H9 (cell line): Measurements from ENCODE around the gene MGMT. TPM values are rescaled to one million over a fixed set of nuclear protein-coding genes. Genes with fewer than 3 reads are reported as not detected.

Experiments
- DNase-seq: peaks from one replicate; pipeline ENCODE4 v3.0.0-alpha.2; 2017
- H2AFZ ChIP-seq: one replicate; pipeline ENCODE4 v1.6.1; 2013; ENCODE audit warnings: mild to moderate bottlenecking, low read length, control low read depth, moderate library complexity
- H2AK5ac ChIP-seq: 2 replicates; pipeline ENCODE4 v1.6.1; 2013; ENCODE audit warnings: low read length, control low read depth, mixed read lengths; ENCODE audit not compliant: insufficient read length
- H2BK120ac ChIP-seq: one replicate; pipeline ENCODE4 v1.6.1; 2013; ENCODE audit warnings: low read depth, mild to moderate bottlenecking, low read length, control low read depth, inconsistent platforms; ENCODE audit not compliant: poor library complexity, severe bottlenecking
- H2BK12ac ChIP-seq: 2 replicates; pipeline ENCODE4 v1.6.1; 2013; ENCODE audit warnings: low read length, control low read depth, mixed read lengths, low read depth; ENCODE audit not compliant: insufficient read length
- H2BK15ac ChIP-seq: 2 replicates; pipeline ENCODE4 v1.6.1; 2013; ENCODE audit warnings: low read depth, low read length, control low read depth
- H2BK20ac ChIP-seq: one replicate; pipeline ENCODE4 v1.6.1; 2013; ENCODE audit warnings: low read depth, mild to moderate bottlenecking, low read length, control low read depth, inconsistent platforms; ENCODE audit not compliant: poor library complexity, severe bottlenecking
- H2BK5ac ChIP-seq: 2 replicates; pipeline ENCODE4 v1.6.1; 2013; ENCODE audit warnings: low read length, control low read depth, mixed read lengths; ENCODE audit not compliant: insufficient read length
- H3K14ac ChIP-seq: 2 replicates; pipeline ENCODE4 v1.6.1; 2013; ENCODE audit warnings: low read length, control low read depth; ENCODE audit not compliant: insufficient read depth
- H3K18ac ChIP-seq: 2 replicates; pipeline ENCODE4 v1.6.1; 2013; ENCODE audit warnings: low read depth, mild to moderate bottlenecking, mixed read lengths, low read length, control low read depth; ENCODE audit not compliant: insufficient read length
- H3K23ac ChIP-seq: 2 replicates; pipeline ENCODE4 v1.6.1; 2013; ENCODE audit warnings: low read length, control low read depth, mixed read lengths, low read depth; ENCODE audit not compliant: insufficient read length
- H3K23me2 ChIP-seq: 2 replicates; pipeline ENCODE4 v1.6.1; 2013; ENCODE audit warnings: low read depth, mild to moderate bottlenecking, mixed read lengths, low read length, control low read depth; ENCODE audit not compliant: insufficient read length, poor library complexity, severe bottlenecking
- H3K27ac ChIP-seq: 2 replicates; pipeline ENCODE4 v1.5.1; 2013; ENCODE audit warnings: low read length, control low read depth, mixed read lengths, low read depth; ENCODE audit not compliant: insufficient read length
- H3K27me3 ChIP-seq: 2 replicates; pipeline ENCODE4 v1.6.1; 2013; ENCODE audit warnings: low read length, control low read depth, inconsistent platforms; ENCODE audit not compliant: insufficient read depth
- H3K4ac ChIP-seq: 2 replicates; pipeline ENCODE4 v1.6.1; 2013; ENCODE audit warnings: low read depth, mild to moderate bottlenecking, control low read depth, inconsistent platforms, low read length, moderate library complexity
- H3K4me1 ChIP-seq: 2 replicates; pipeline ENCODE4 v1.6.1; 2013; ENCODE audit warnings: low read length, control low read depth, inconsistent platforms; ENCODE audit not compliant: insufficient read depth
- H3K4me2 ChIP-seq: 2 replicates; pipeline ENCODE4 v1.6.1; 2013; ENCODE audit warnings: low read length, control low read depth, mixed read lengths; ENCODE audit not compliant: insufficient read length, insufficient read depth
- H3K56ac ChIP-seq: 2 replicates; pipeline ENCODE4 v1.6.1; 2013; ENCODE audit warnings: low read depth, mild to moderate bottlenecking, mixed read lengths, low read length, control low read depth; ENCODE audit not compliant: insufficient read length
- H3K79me1 ChIP-seq: 2 replicates; pipeline ENCODE4 v1.6.1; 2013; ENCODE audit warnings: low read depth, mild to moderate bottlenecking, moderate library complexity, low read length, control low read depth, inconsistent platforms; ENCODE audit not compliant: insufficient read depth, poor library complexity, severe bottlenecking
- H3K79me2 ChIP-seq: 2 replicates; pipeline ENCODE4 v1.6.1; 2013; ENCODE audit warnings: low read length, control low read depth, inconsistent platforms; ENCODE audit not compliant: insufficient read depth
- H3K9ac ChIP-seq: 2 replicates; pipeline ENCODE4 v1.6.1; 2013; ENCODE audit warnings: low read length, control low read depth, mixed read lengths; ENCODE audit not compliant: insufficient read length; ENCODE audit errors: extremely low read depth
- H3K9me3 ChIP-seq: one replicate; pipeline ENCODE4 v1.6.1; 2013; ENCODE audit warnings: low read depth, low read length, inconsistent platforms; ENCODE audit not compliant: control insufficient read depth
- H3T11ph ChIP-seq: one replicate; pipeline ENCODE4 v1.6.1; 2013; ENCODE audit warnings: mild to moderate bottlenecking, low read length, control low read depth, inconsistent platforms
- H4K20me1 ChIP-seq: one replicate; pipeline ENCODE4 v1.6.1; 2013; ENCODE audit not compliant: control insufficient read depth, insufficient read length, insufficient read depth
- H4K5ac ChIP-seq: 2 replicates; pipeline ENCODE4 v1.6.1; 2013; ENCODE audit warnings: low read depth, mild to moderate bottlenecking, mixed read lengths, low read length, control low read depth; ENCODE audit not compliant: insufficient read length
- H4K8ac ChIP-seq: replicated peaks from 2 replicates; pipeline ENCODE4 v1.6.1; 2013; ENCODE audit warnings: low read length, control low read depth, mixed read lengths, low read depth; ENCODE audit not compliant: insufficient read length
- H4K91ac ChIP-seq: 2 replicates; pipeline ENCODE4 v1.6.1; 2013; ENCODE audit warnings: low read depth, mild to moderate bottlenecking, moderate library complexity, mixed read lengths, low read length, control low read depth; ENCODE audit not compliant: insufficient read length
- H3K27ac Mint-ChIP-seq, 3 experiments: 2 replicates in 2 of 3; 3 replicates in 1 of 3; pipeline ENCODE4 v1.8.0; 2020 to 2021; ENCODE audit warnings: mixed read lengths in 3 of 3, mild to moderate bottlenecking in 1 of 3, moderate library complexity in 1 of 3
- H3K27me3 Mint-ChIP-seq: 2 replicates; pipeline ENCODE4 v1.8.0; 2021; ENCODE audit warnings: low read depth, mild to moderate bottlenecking, moderate library complexity, mixed read lengths
- H3K36me3 Mint-ChIP-seq, 3 experiments: 2 replicates in 2 of 3; 3 replicates in 1 of 3; pipeline ENCODE4 v1.8.0; 2020 to 2021; ENCODE audit warnings: low read depth in 3 of 3, mixed read lengths in 3 of 3; ENCODE audit not compliant: insufficient read depth in 1 of 3
- H3K4me1 Mint-ChIP-seq, 2 experiments: 2 replicates each; pipeline ENCODE4 v1.8.0; 2020; ENCODE audit warnings: mixed read lengths in 2 of 2
- H3K4me3 Mint-ChIP-seq, 2 experiments: 2 replicates in 1 of 2; 3 replicates in 1 of 2; pipeline ENCODE4 v1.8.0; 2020 to 2021; ENCODE audit warnings: mild to moderate bottlenecking in 2 of 2, mixed read lengths in 2 of 2, moderate library complexity in 1 of 2
- H3K9me3 Mint-ChIP-seq, 2 experiments: 2 replicates in 1 of 2; 3 replicates in 1 of 2; pipeline ENCODE4 v1.8.0; 2020; ENCODE audit warnings: mild to moderate bottlenecking in 2 of 2, mixed read lengths in 2 of 2, moderate library complexity in 1 of 2
- WGBS: extraction: QIAGEN DNeasy Blood & Tissue Kit; methylation state at CpG from one replicate; pipeline ENCODE4 v1.1.7; 2013; ENCODE audit warnings: missing lambda C conversion rate, low lambda C conversion rate, mixed read lengths; ENCODE audit not compliant: insufficient read length; ENCODE audit errors: extremely low coverage; 5-methylcytosine and 5-hydroxymethylcytosine counted together
- total RNA-seq: library from RNA; stranded (reverse); gene quantifications from 2 replicates; pipeline ENCODE4 v1.2.1, GENCODE V29; 2021
- TF ChIP-seq, protein P1 (sequence below): fragments of 200-600 bp; sonication (generic); conservative IDR thresholded peaks from 3 replicates; pipeline ENCODE4 v1.8.0; 2021; ENCODE audit warnings: antibody characterized with exemption, mild to moderate bottlenecking

Gene MGMT
- total RNA-seq, 1 experiment from 2014 or later = 18.4 TPM

DNA sequence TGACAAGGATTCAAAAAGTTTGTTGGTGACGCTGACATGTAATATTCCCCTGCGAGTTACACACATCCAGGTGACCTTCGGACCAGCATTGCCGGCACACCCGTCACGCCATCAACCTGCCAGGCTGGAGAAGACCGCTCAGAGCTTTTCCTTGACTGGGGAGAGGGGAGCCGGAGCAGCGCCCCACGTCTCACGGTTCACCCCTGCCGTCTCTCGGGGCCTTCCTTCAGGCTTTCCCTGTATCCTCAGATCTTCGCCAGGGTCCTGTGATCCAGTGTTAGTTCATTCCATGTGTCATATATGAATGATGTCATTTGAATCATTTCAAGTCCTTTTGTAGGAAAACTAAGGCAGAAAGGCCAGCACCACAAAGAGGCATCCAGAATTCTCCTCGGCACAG, 127.8 kb downstream of the MGMT start:
- H4K20me1 ChIP-seq = no peaks in the 10 kb centered on the region
- H2AK5ac ChIP-seq = no peak overlapping the region
- no peak for DNase-seq
- H2BK5ac ChIP-seq = no peak overlapping the region
- H2BK20ac ChIP-seq = no peak overlapping the region
- no peak overlapping the region for H2BK15ac ChIP-seq
- H3T11ph ChIP-seq = no peak overlapping the region
- H3K14ac ChIP-seq = no peak overlapping the region
- H3K23ac ChIP-seq = no peak overlapping the region
- no peak overlapping the region for H3K9ac ChIP-seq
- H2BK120ac ChIP-seq = no peak overlapping the region
- no peak overlapping the region for H3K4me3 Mint-ChIP-seq
- TF ChIP-seq, protein P1, sequence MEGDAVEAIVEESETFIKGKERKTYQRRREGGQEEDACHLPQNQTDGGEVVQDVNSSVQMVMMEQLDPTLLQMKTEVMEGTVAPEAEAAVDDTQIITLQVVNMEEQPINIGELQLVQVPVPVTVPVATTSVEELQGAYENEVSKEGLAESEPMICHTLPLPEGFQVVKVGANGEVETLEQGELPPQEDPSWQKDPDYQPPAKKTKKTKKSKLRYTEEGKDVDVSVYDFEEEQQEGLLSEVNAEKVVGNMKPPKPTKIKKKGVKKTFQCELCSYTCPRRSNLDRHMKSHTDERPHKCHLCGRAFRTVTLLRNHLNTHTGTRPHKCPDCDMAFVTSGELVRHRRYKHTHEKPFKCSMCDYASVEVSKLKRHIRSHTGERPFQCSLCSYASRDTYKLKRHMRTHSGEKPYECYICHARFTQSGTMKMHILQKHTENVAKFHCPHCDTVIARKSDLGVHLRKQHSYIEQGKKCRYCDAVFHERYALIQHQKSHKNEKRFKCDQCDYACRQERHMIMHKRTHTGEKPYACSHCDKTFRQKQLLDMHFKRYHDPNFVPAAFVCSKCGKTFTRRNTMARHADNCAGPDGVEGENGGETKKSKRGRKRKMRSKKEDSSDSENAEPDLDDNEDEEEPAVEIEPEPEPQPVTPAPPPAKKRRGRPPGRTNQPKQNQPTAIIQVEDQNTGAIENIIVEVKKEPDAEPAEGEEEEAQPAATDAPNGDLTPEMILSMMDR = no peak
- no peaks in the 10 kb centered on the region for H3K23me2 ChIP-seq
- H3K4me2 ChIP-seq = no peak overlapping the region
- no peaks in the 10 kb centered on the region for H3K9me3 ChIP-seq
- no peak overlapping the region for H4K8ac ChIP-seq
- H3K36me3 Mint-ChIP-seq = peaks cover 0 to 16% (median 11%) of the 10 kb centered on the region in 3 experiments; a peak in 6 of 7 replicates
- no peaks in the 10 kb centered on the region for H3K79me2 ChIP-seq
- peak overlapping the region in 1 of 3 experiments; percentile 89; a peak in 2 of 7 replicates for H3K27ac Mint-ChIP-seq
- H3K56ac ChIP-seq = no peak overlapping the region
- H3K18ac ChIP-seq = no peak overlapping the region
- no peak overlapping the region for H3K4ac ChIP-seq
- peaks cover 13% of the 10 kb centered on the region in 2 experiments for H3K4me1 Mint-ChIP-seq
- H2BK12ac ChIP-seq = no peak overlapping the region
- H3K4me1 ChIP-seq = no peaks in the 10 kb centered on the region; the same call in 1 of the 2 replicates
- no peaks in the 10 kb centered on the region for H3K27me3 Mint-ChIP-seq
- H3K9me3 Mint-ChIP-seq = peaks cover 0 to 6% of the 10 kb centered on the region in 2 experiments; a peak in 2 of 5 replicates
- WGBS = no CpG with 5 or more reads among the region's 15 CpGs
- no peak overlapping the region for H3K27ac ChIP-seq
- H3K79me1 ChIP-seq = no peaks in the 10 kb centered on the region
- H3K27me3 ChIP-seq = no peaks in the 10 kb centered on the region
- no peak overlapping the region for H4K91ac ChIP-seq
- no peak overlapping the region for H4K5ac ChIP-seq
- no peak overlapping the region for H2AFZ ChIP-seq
